PFSK-1 (cell line): ENCODE data around the gene LINC00237.

Source experiments
- FOXP2 ChIP-seq: optimal IDR thresholded peaks from 2 replicates; pipeline ENCODE3; 2011; ENCODE audit warnings: borderline replicate concordance, control low read depth, inconsistent platforms; ENCODE audit not compliant: insufficient read depth; ENCODE audit errors: extremely low read length, extremely low read depth
- POLR2AphosphoS5 ChIP-seq: IDR thresholded peaks from 2 replicates; pipeline ENCODE4 v1.6.1; 2012; ENCODE audit warnings: low read depth, mild to moderate bottlenecking, control low read depth, low read length, moderate library complexity
- REST ChIP-seq, 2 experiments: IDR thresholded peaks; 2 replicates each; pipeline versions ENCODE4 v1.6.1 to v1.8.0; 2011 to 2012; ENCODE audit warnings: low read depth in 2 of 2, low read length in 2 of 2, control low read depth in 1 of 2, inconsistent platforms in 1 of 2, mild to moderate bottlenecking in 1 of 2, moderate library complexity in 1 of 2; ENCODE audit not compliant: insufficient read depth in 1 of 2
- SIN3A ChIP-seq: IDR thresholded peaks from 2 replicates; pipeline ENCODE4 v1.6.1; 2012; ENCODE audit warnings: mild to moderate bottlenecking, low read length, moderate library complexity, borderline replicate concordance; ENCODE audit not compliant: insufficient read depth
- TAF1 ChIP-seq: IDR thresholded peaks from 2 replicates; pipeline ENCODE4 v1.6.1; 2012; ENCODE audit warnings: low read length, control low read depth, borderline replicate concordance; ENCODE audit not compliant: insufficient read depth

The LINC00237 gene

GRCh38 chr20:21100578-21101452 lies 5.3 kb downstream of the LINC00237 start:
- TF ChIP-seq POLR2AphosphoS5 (no peak), FOXP2 (no peak), TAF1 (no peak)

DNA sequence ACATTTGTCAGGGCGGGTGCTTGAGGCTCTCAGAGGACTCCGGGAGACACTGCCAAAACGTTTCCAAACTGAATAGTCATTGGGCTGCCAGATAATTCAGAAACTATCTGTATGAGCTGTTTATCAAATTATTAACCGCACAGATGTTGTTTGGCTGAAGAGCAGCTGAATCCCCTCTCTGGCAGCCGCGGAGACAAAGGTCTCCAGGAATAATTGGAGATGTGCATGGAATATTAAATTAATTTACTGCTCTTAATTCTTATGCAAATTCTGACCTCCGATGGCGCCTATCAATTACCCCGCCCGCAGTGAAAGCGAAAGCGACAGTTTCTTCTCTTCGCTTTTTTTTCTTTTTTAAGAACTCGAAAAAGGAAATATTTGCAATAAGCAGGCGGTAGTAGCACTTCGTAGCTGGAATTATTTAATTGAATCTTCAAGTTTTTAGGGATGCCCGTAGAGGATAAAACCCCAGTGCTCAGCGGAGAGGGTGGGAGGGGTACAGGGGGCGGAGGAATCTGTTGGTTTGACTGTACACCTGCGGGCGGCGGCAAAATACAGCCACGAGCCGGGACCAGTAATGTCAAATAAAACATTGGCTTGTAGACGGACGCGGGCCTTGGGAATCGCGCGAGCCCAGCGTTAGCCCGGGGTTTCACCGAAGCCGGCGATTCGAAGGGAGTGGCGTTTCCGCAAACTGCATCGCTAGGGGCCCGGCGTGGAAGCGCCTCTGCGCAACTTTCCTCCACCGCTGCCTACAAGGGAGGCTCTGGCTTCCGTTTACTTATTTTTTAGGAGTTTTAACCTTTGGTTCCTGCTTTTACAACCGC lies 6.2 kb downstream of the LINC00237 start:
- TF ChIP-seq SIN3A: no peak
- no peak for TF ChIP-seq TAF1
- TF ChIP-seq FOXP2: no peak
- no peak for TF ChIP-seq POLR2AphosphoS5
- TF ChIP-seq REST (IDR thresholded peaks at IDR 0.05; ENCODE audit: insufficient read depth in 1 of 2, low read depth in 2 of 2, low read length in 2 of 2): no peak

DNA sequence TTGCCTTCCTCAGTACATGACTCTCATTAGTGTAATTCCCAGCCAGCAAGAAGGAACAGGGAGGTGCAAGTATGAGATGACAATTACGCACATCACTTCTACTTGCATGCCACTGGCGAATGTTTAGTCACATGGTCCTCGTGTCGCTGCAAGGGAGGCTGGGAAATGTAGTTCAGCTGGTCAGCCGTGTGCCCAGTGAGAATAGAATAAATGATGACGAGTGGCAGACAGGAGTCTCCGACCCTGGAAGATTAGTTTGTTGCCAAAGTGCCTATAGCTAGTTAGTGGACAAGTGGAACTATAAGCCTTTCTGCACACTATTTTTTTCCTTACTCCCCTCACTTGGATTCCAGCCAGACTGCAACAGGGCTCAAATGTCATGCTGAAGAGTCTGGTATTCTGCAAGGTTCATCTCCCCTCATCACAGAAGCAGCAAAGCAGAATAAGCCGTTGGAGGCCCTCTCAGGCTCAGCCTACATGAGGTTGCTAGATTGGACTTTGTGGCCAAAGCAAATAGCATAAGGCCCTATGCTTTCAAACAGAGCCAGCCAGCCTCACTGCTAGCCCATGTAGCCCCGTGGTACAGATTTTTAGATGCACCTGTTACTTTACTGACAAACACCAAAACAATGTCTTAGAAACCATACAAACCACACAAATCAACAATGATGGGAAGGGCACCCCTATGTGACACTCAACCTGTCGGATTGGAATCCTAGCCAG lies 9.7 kb downstream of the LINC00237 start:
- TF ChIP-seq POLR2AphosphoS5 (no peak), TAF1 (no peak), SIN3A (no peak), FOXP2 (no peak), REST (IDR thresholded peaks at IDR 0.05; ENCODE audit: insufficient read depth in 1 of 2, low read depth in 2 of 2, low read length in 2 of 2) (no peak)

- no peak for TF ChIP-seq FOXP2
- TF ChIP-seq TAF1: no peak
- TF ChIP-seq POLR2AphosphoS5: no peak
Measured at GRCh38 chr20:21092806-21093205, 13.4 kb downstream of the LINC00237 start.

GRCh38 chr20:21090721-21091120 lies 15.4 kb downstream of the LINC00237 start:
- TF ChIP-seq FOXP2 (peak; percentile 13), TAF1 (no peak)

- TF ChIP-seq SIN3A (no peak), TAF1 (no peak), FOXP2 (no peak), REST (IDR thresholded peaks at IDR 0.05; ENCODE audit: insufficient read depth in 1 of 2, low read depth in 2 of 2, low read length in 2 of 2) (no peak), POLR2AphosphoS5 (no peak)
Measured at GRCh38 chr20:21090111-21090618, 16.0 kb downstream of the LINC00237 start.
